HG03378 (cell line): Measurements from ENCODE around the gene MDFI.
A peak's percentile ranks its signal among the peaks of the same experiment; 100 is the strongest.

Experiments used
- ATAC-seq: cut with Tn5 transposase; IDR thresholded peaks from one replicate; pipeline ENCODE4 v1.9.1; 2021; ENCODE audit warnings: mild to moderate bottlenecking, moderate library complexity; ENCODE audit not compliant: unreplicated experiment

The MDFI gene

DNA sequence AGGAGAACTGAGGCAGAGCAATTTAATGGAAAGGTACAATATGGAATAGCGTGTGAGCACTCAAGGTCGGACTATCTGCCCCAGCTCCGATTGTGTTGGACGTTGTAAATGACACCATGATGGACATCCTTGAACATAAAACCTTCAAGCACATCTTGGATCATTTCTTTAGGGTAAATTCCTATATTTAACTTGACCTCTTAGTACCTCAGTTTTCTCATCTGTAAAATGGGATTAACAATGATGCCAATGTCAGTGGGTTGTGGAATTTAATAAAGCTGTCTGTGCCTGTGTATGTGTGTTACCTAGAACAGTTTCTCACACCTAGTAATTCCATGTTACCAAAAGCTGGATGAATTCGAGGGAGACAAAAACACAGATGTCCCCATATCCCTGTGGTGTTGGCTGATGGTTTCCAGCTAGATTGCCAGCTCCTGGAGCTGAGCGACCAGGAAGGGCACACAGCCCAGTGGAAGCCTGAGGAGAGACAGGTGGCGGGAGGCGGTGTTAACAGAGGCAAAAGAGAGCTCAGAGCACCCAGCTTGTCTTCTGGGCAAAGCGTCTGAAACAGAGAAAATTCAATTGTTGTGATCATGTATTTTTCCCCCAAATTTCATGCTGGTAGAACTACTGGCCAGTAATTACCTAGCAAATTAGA, 32.6 kb downstream of the MDFI start:
- no peak for ATAC-seq

DNA sequence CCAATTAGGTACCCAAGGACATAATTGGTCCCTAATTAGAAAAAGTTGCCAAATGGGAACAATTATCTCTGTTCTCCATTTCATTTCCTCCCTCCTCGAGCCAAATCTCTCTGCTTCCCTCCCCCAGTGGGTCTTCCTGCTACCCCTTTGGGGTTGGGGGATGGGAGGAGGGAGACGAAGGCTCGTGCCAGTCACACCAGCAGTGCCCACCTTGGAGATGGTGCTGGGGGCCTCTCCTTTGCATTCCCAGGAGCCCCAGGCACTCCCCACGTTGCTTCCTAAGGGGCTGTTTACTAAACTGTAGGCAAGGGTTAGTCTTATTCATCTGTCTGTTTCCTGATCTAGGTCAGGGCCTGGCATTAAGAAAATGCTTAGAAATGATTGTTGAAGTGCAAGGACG, 33.1 kb downstream of the MDFI start:
- no peak for ATAC-seq

DNA sequence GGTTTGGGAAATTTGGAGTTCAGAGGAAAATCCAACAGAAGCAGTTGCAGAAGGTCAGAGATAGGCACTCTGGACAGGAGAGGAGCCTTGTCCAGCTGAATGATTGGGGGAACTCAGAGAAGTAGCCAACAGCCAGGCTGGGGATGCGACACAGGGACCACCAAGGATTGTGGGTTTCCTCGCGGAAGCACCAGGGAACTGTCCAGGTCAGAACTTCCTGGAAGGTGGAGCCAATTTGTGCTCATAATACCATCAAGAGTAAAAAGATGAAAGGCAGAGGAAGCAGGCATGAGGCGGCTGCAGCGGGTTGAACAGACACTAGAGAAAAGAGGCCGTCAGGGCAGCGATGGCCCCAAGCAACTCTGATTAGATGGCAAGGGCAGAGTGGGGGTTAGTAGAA, 33.7 kb downstream of the MDFI start:
- ATAC-seq = no peak

- ATAC-seq = no peak
These were observed 34.8 kb downstream of the MDFI start for GRCh38 chr6:41672816-41673703.

DNA sequence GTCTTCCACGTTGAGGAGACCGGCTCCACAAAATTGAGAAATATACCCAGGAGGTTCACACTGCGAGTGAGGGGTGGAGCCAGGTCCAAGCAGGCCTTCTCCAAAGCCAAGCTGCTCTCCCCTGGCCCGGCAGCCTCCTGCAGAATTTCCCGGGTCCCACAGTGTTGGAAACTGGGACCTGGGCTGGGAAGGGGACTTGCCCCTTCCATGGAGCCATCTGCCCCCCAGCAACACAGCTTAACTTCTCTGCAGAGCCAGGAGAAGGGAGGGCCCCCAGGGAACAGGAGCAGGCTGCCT, 35.4 kb downstream of the MDFI start:
- ATAC-seq = no peak

DNA sequence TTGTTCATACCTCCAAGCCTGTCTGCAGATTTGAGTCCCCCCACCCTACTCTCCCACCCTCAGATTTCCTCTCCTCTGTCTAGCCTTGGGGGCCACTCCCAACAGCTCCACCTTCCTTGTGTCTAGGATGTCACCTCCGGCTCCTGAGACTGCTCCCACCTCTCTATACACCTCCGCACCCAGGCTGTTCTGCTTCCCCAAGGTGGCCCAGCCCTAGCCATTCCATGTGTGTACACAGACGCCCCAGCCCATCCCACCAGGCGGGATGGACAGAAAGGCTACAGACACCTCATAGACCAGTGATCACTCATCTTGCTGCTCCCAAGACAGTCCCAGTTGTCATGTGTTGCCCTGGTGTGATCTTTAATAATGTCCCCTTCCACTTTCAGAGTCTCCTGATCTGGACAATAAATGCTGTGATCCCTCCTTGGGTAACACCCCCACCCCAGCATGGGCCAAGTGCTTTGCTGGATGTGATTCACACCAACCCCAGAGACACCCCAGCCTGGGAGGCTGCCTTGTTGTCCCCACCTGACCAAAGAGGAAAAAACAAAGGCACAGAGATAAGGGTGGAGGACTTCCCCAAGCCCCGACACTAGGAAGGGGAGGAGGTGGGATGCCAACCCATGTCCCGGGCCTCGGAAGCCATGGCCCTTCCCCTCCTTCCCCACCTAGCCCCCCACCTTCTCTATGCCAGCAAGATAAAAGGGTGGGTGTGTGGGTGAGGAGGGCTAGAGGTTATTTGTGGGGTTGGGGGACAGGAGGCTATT, 36.1 kb downstream of the MDFI start:
- no peak for ATAC-seq

DNA sequence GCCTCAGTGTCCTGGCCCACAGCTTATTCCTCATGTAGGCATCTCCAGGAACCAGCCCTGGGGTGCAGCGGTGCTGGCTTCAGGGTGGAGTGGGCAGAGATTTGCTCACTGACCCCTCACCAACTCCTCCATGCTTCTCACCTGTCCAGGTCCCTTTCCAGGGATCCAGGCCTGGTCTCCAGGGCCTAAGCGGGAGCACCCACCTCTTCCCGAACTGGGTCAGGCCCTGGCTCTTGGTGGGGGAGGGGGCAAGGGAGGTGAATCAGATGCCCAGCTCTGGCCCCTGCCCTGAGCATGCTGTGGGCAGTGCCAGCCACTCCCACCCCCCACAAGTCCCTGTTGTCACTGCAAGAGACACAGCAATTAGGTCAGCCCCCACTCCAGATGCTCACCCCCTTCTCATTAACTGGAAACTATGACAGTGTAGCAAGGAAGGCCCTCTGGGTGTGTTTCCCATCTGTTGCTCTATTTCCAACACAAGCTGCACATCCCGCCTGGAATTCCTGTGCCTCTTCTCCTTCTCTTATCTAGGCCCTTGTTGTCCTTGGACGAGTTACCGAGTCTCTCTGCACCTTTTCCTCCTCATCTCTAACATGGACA, 37.0 kb downstream of the MDFI start:
- no peak for ATAC-seq

DNA sequence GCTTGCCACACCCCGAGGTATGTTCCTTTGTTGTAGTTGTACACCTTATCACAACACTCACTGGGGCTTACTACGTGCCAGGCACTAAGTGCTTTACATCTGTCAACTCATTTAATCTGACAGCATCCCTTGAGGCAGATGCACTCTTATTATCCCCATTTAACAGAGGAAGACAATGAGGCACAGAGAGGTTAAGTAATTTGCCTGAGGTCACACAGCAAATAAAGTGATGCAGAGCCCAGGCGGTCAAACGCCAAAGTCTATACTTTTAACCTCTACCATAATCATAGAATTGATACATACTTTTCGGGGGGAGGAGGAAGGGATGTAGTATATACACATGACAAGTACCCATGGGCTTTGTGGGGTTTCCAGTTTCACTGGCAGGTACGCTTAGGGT, 37.7 kb downstream of the MDFI start:
- ATAC-seq = no peak

- no peak for ATAC-seq
These were observed 38.2 kb downstream of the MDFI start for GRCh38 chr6:41676431-41676830.

DNA sequence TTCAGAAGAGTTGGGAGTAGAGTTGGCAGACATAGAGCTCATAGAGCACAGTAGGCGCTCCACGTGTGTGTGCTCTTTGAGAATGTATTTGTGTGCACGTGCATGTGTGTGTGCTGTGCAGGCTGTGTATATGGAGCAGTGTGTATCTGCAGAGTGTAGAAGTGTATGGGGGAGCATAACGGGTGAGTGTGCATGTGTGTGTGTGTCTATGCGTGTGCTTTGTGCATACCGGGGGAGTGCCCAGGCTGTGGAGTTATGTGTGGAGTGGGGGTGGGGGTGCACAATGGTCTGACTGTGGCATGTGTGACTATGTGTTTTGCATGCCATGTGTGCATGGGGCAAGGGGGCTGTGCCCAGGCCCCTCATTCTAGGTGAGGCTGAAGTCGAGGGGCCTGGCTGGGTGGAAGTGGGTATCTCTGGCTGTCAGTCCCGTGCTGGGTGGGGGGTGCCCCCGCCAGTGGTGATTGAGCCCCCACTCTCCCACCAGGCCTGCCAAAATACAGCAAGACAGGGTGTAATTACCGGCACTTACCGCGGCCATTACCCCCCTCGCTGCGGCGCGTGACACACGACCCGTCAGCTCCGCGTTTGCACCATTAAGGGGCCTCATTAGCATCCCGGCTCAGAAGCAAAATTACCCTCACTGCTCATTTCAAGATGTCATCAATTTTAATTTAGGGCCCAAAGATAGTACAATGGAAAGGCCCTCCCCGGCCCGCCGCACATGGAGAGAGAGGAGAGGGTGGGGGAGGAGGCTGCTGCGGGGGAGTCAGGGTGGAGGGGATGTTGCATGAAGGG, 39.1 kb downstream of the MDFI start:
- ATAC-seq = no peak

DNA sequence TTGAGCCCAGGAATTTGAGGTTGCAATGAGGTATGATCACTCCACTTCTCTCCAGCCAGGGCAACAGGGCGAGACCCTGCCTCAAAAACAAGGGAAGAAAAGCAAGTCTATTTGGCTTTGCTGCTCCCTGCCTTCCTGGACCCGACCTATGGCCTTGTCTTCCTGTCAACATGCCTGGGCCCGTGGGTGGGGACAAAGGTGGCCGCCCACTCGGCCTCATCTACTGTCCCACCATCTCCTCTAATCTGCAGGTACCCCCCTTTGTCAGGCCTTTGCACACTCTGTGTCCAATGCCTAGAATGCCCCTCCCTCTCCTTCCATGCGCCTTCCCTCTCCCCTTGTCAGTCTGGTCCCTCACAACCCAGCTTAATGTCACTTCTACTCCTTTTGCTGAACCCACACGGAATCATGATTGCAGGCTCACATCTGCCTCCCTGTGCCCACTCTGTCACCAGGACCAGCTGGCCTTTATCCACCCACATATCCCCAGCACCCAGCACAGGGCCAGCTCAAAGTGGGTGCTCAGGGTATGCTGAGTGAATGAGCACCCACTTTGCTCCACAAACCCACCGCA, 40.3 kb downstream of the MDFI start:
- ATAC-seq = no peak

GRCh38 chr6:41679696-41680095, 41.4 kb downstream of the MDFI start:
- no peak for ATAC-seq

- no peak for ATAC-seq
These were observed 42.1 kb downstream of the MDFI start for GRCh38 chr6:41680182-41680965.

GRCh38 chr6:41682056-41682477, 43.8 kb downstream of the MDFI start:
- peak; percentile 46 for ATAC-seq

- ATAC-seq = no peak
These were observed 44.4 kb downstream of the MDFI start for GRCh38 chr6:41682497-41683272.

GRCh38 chr6:41683273-41683522, 44.9 kb downstream of the MDFI start:
- no peak for ATAC-seq

GRCh38 chr6:41683523-41684310, 45.4 kb downstream of the MDFI start:
- no peak for ATAC-seq
